ENCODE measurements around the gene ZBTB7A. TPM values are rescaled to one million over a fixed set of nuclear protein-coding genes. Genes with fewer than 3 reads are reported as not detected.
"Not testable (repeated sequence)": the region's sequence is repeated elsewhere in the genome, so short reads cannot be mapped to it uniquely, and the experiment has no call there.

ZBTB7A gene
- total RNA-seq, 1 donor from 2014 or later, result 55.6 TPM

GRCh38 chr19:3998667-3999412 is 67.9 kb downstream of the ZBTB7A start:
- DNase-seq (ENCODE audit: extremely low read depth, low read depth, low spot score), result not testable (repeated sequence)

GRCh38 chr19:3995607-3996006 is 71.1 kb downstream of the ZBTB7A start:
- no peak for DNase-seq (ENCODE audit: extremely low read depth, low read depth, low spot score)

Other genes with a start within 250 kb of the ZBTB7A start
- gene ZFR2, start 197.9 kb downstream of the ZBTB7A start, total RNA-seq, result 0.29 TPM in 1 of 2 replicates, not detected in the other
- not detected in 2 replicates for gene ATCAY, start 186.2 kb downstream of the ZBTB7A start, total RNA-seq
- gene NMRK2, start 133.8 kb downstream of the ZBTB7A start, total RNA-seq, result not detected in 2 replicates
- gene DAPK3, start 95.8 kb downstream of the ZBTB7A start, total RNA-seq, result 208 and 281 TPM in 2 replicates
- 1,981 and 2,501 TPM in 2 replicates for gene EEF2, start 81.4 kb downstream of the ZBTB7A start, total RNA-seq
- 31.6 and 34.7 TPM in 2 replicates for gene PIAS4, start 59.2 kb downstream of the ZBTB7A start, total RNA-seq
- 139 and 150 TPM in 2 replicates for gene MAP2K2, start 57.2 kb upstream of the ZBTB7A start, total RNA-seq
- not detected in 2 replicates for gene CREB3L3, start 86.7 kb upstream of the ZBTB7A start, total RNA-seq
- 29.1 and 41.8 TPM in 2 replicates for gene SIRT6, start 115.7 kb upstream of the ZBTB7A start, total RNA-seq
- gene ANKRD24, start 115.8 kb upstream of the ZBTB7A start, total RNA-seq, result 0.05 and 2.1 TPM in 2 replicates
- gene EBI3, start 162.6 kb upstream of the ZBTB7A start, total RNA-seq, result 9.0 and 14.2 TPM in 2 replicates
- 21.8 and 23.9 TPM in 2 replicates for gene YJU2, start 180.2 kb upstream of the ZBTB7A start, total RNA-seq
- not detected in 2 replicates for gene SHD, start 212.4 kb upstream of the ZBTB7A start, total RNA-seq
- gene TMIGD2, start 235.5 kb upstream of the ZBTB7A start, total RNA-seq, result 0.18 TPM in 1 of 2 replicates, not detected in the other
- 20.9 and 38.3 TPM in 2 replicates for gene FSD1, start 237.7 kb upstream of the ZBTB7A start, total RNA-seq

Measured in glomerular endothelial cell (primary cell).